MCF 10A (cell line): ENCODE data around the gene NR0B2. TPM values are rescaled to one million over a fixed set of nuclear protein-coding genes. Genes with fewer than 3 reads are reported as not detected.

Experiments
- BruUV-seq: library from RNA; stranded (reverse); fragments of 400-500 nt; replicated peaks from 2 replicates; lab custom pipeline; 2021; lab: Mats Ljungman, UMichigan
- CTCF ChIA-PET: fragments of 300-600 bp; sonication (Branson Sonifier 250); formaldehyde crosslinking; extraction: SDS; loops from one replicate; lab custom pipeline; 2021; ENCODE audit warnings: antibody characterized with exemption, inconsistent platforms; lab: Yijun Ruan, JAX
- POLR2A ChIA-PET: fragments of 300-600, 350-650 bp; sonication (Branson Sonifier 250); formaldehyde crosslinking; extraction: SDS; loops from one replicate; lab custom pipeline; 2020; ENCODE audit warnings: antibody characterized with exemption, inconsistent platforms; lab: Yijun Ruan, JAX
- DNase-seq: peaks from one replicate; pipeline ENCODE4 v3.0.0-alpha.2; 2018; ENCODE audit not compliant: unreplicated experiment
- H3K27ac Mint-ChIP-seq: one replicate; pipeline ENCODE4 v1.8.0; 2022; ENCODE audit warnings: mild to moderate bottlenecking, low read depth, mixed read lengths; ENCODE audit not compliant: unreplicated experiment
- H3K27me3 Mint-ChIP-seq: one replicate; pipeline ENCODE4 v1.8.0; 2022; ENCODE audit warnings: mixed read lengths; ENCODE audit not compliant: insufficient read depth, unreplicated experiment
- H3K36me3 Mint-ChIP-seq: one replicate; pipeline ENCODE4 v1.8.0; 2022; ENCODE audit warnings: mild to moderate bottlenecking, moderate library complexity, mixed read lengths; ENCODE audit not compliant: insufficient read depth, unreplicated experiment
- H3K4me1 Mint-ChIP-seq: one replicate; pipeline ENCODE4 v1.8.0; 2022; ENCODE audit warnings: mixed read lengths; ENCODE audit not compliant: insufficient read depth, unreplicated experiment
- H3K4me3 Mint-ChIP-seq: one replicate; pipeline ENCODE4 v1.8.0; 2022; ENCODE audit warnings: mild to moderate bottlenecking, moderate library complexity, mixed read lengths; ENCODE audit not compliant: unreplicated experiment
- H3K9me3 Mint-ChIP-seq: one replicate; pipeline ENCODE4 v1.8.0; 2022; ENCODE audit warnings: mixed read lengths; ENCODE audit not compliant: unreplicated experiment
- CTCF ChIP-seq: fragments of 200-600 bp; IDR thresholded peaks from one replicate; pipeline ENCODE4 v1.8.0; 2022; ENCODE audit warnings: antibody characterized with exemption, mild to moderate bottlenecking; ENCODE audit not compliant: unreplicated experiment
- intact Hi-C: fragments of 100-400 bp; cut with micrococcal nuclease; formaldehyde crosslinking; loops from 2 replicates; pipeline ENCODE4 v1.14.1; 2022
- total RNA-seq: library from RNA; stranded (reverse); gene quantifications from 2 replicates; pipeline ENCODE4 v1.2.3, GENCODE V29; 2022

The NR0B2 gene
- total RNA-seq, 1 experiment from 2014 or later, result not detected

DNA sequence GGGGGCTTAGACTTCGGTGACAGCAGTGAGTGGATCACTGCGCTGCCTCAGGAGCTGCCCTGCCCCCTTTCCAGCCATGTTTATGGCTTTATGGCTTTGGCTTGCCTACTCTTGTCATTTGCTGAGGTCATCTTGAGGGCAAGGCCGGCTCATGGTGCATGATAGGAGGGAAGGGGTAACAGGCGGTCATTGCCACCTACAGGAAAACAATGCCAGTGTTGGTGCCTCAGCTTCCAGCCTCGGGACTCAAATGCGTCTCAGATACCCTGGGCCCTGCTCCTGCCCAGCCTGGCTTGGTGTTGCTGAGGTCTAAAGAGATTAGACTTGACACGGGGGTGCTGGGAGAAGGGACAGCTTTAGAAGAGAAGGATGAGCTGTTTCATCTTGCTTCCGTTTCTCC is 32.0 kb upstream of the NR0B2 start:
- BruUV-seq, result no TSS peak
- Mint-ChIP-seq H3K27me3 (no peaks in the 10 kb centered on the region), H3K9me3 (no peaks in the 10 kb centered on the region), H3K36me3 (peaks cover 82% of the 10 kb centered on the region), H3K4me1 (peaks cover 5% of the 10 kb centered on the region), H3K4me3 (no peak overlapping the region), H3K27ac (no peak overlapping the region)
- no peak for DNase-seq
- ChIA-PET POLR2A (interaction anchor here (0.5 to 2.7 kb wide), 2 partner anchors 47 to 245 kb away, joined by 3 to 8 read pairs; no protein-coding TSS in a partner anchor), CTCF (no interaction called here)
- intact Hi-C loops, result no loop called here
- no peak for TF ChIP-seq CTCF

DNA sequence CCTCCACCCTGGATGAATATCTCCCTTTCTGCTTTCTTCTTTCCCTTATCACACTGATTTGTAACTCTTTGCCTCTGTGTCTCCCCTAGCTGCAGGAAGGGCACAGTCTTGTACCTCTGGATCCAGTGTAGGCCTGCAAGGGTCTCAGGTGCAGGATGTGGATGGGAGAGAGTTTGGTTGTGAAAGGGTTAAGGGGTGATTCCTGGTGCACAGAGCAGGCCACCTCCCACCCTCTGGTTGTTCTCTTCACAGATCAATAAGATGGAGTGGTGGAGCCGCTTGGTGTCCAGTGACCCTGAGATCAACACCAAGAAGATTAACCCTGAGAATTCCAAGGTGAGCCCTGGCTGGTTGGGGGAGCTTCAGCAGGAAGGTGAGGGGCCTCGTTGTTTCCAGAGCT is 31.4 kb upstream of the NR0B2 start:
- no peak overlapping the region for H3K27ac Mint-ChIP-seq
- no TSS peak for BruUV-seq
- DNase-seq, result no peak
- H3K4me3 Mint-ChIP-seq, result no peak overlapping the region
- peaks cover 76% of the 10 kb centered on the region for H3K36me3 Mint-ChIP-seq
- peaks cover 5% of the 10 kb centered on the region for H3K4me1 Mint-ChIP-seq
- H3K9me3 Mint-ChIP-seq, result no peaks in the 10 kb centered on the region
- no peak for TF ChIP-seq CTCF
- CTCF ChIA-PET, result no interaction called here
- intact Hi-C loops, result no loop called here
- POLR2A ChIA-PET, result no interaction called here
- H3K27me3 Mint-ChIP-seq, result no peaks in the 10 kb centered on the region

- no TSS peak for BruUV-seq
- H3K27me3 Mint-ChIP-seq, result no peaks in the 10 kb centered on the region
- H3K9me3 Mint-ChIP-seq, result no peaks in the 10 kb centered on the region
- H3K27ac Mint-ChIP-seq, result no peak overlapping the region
- POLR2A ChIA-PET, result interaction anchor here (0.6 to 1.0 kb wide), 4 partner anchors 12 to 56 kb away, joined by 3 to 5 read pairs (median 3); partner anchors contain the start of gene GPATCH3
- CTCF ChIA-PET, result interaction anchor here (1.1 kb wide), 1 partner anchor 341 kb away, joined by 3 read pairs; no protein-coding TSS in a partner anchor
- H3K4me3 Mint-ChIP-seq, result no peak overlapping the region
- no peak for DNase-seq
- intact Hi-C loops, result no loop called here
- no peak for TF ChIP-seq CTCF
- H3K4me1 Mint-ChIP-seq, result no peaks in the 10 kb centered on the region
- peaks cover 68% of the 10 kb centered on the region for H3K36me3 Mint-ChIP-seq
Measured at GRCh38 chr1:26942656-26943055, 28.9 kb upstream of the NR0B2 start.

- Mint-ChIP-seq H3K27me3 (no peaks in the 10 kb centered on the region), H3K27ac (no peak overlapping the region), H3K36me3 (peaks cover 65% of the 10 kb centered on the region), H3K9me3 (no peaks in the 10 kb centered on the region), H3K4me3 (no peak overlapping the region), H3K4me1 (no peaks in the 10 kb centered on the region)
- intact Hi-C loops, result no loop called here
- BruUV-seq, result no TSS peak
- no peak for DNase-seq
- ChIA-PET CTCF (no interaction called here), POLR2A (no interaction called here)
- no peak for TF ChIP-seq CTCF
Measured at GRCh38 chr1:26941311-26941710, 27.5 kb upstream of the NR0B2 start.
